Vagina (tissue), 2 donors: ENCODE measurements around the gene MLH3. TPM values are rescaled to one million over a fixed set of nuclear protein-coding genes. Genes with fewer than 3 reads are reported as not detected.
A peak's percentile ranks its signal among the peaks of the same experiment; 100 is the strongest.

Experiments
- DNase-seq, 2 donors: peaks; one replicate each; pipeline ENCODE4 v3.0.0-alpha.2; 2017; ENCODE audit errors: extremely low spot score in 2 of 2
- H3K27ac ChIP-seq: fragments of 200-600 bp; sonication (generic); one replicate; pipeline ENCODE4 v1.5.1; 2019
- H3K27me3 ChIP-seq: fragments of 200-600 bp; sonication (generic); one replicate; pipeline ENCODE4 v1.5.1; 2019
- H3K36me3 ChIP-seq, 2 donors: fragments of 200-600 bp; sonication (generic); one replicate each; pipeline ENCODE4 v1.5.1; 2017 to 2019
- H3K4me1 ChIP-seq: fragments of 200-600 bp; sonication (generic); one replicate; pipeline ENCODE4 v1.5.1; 2019
- H3K4me3 ChIP-seq, 2 donors: fragments of 200-600 bp; sonication (generic); 1 replicate in 1 of 2; 2 replicates in 1 of 2; pipeline ENCODE4 v1.5.1; 2016 to 2019
- H3K9me3 ChIP-seq: fragments of 200-600 bp; sonication (generic); one replicate; pipeline ENCODE4 v1.5.1; 2019
- POLR2A ChIP-seq, 2 donors: fragments of 450-650 bp; IDR thresholded peaks; one replicate each; pipeline ENCODE4 v1.6.1; 2017; ENCODE audit warnings: antibody characterized with exemption in 2 of 2, mild to moderate bottlenecking in 2 of 2, moderate library complexity in 2 of 2
- POLR2AphosphoS5 ChIP-seq, 2 donors: sonication (generic); formaldehyde crosslinking; IDR thresholded peaks; one replicate each; pipeline ENCODE4 v1.9.0; 2017; ENCODE audit warnings: antibody characterized with exemption in 2 of 2, mild to moderate bottlenecking in 2 of 2, low read depth in 1 of 2; ENCODE audit not compliant: insufficient read depth in 1 of 2
- intact Hi-C: fragments of 100-400 bp; cut with DNase I; formaldehyde crosslinking; loops from one replicate; pipeline ENCODE4 v1.15.1; 2023
- total RNA-seq: library from RNA; depleted of rRNA; stranded (reverse); fragments of >200 nt; gene quantifications from one replicate; pipeline ENCODE4 v1.2.3, GENCODE V29; 2016
- TF ChIP-seq, protein P1 (sequence below), 3 experiments: fragments of 450-650 bp in 2 of 3; fragments of 200-600 bp in 1 of 3; sonication (generic) in 1 of 3; IDR thresholded peaks; one replicate each; pipeline ENCODE4 v1.5.1; 2017 to 2019; ENCODE audit warnings: antibody characterized with exemption in 3 of 3, mild to moderate bottlenecking in 2 of 3, moderate library complexity in 2 of 3

MLH3 gene
- total RNA-seq, 1 donor from 2014 or later = 32.9 TPM

DNA sequence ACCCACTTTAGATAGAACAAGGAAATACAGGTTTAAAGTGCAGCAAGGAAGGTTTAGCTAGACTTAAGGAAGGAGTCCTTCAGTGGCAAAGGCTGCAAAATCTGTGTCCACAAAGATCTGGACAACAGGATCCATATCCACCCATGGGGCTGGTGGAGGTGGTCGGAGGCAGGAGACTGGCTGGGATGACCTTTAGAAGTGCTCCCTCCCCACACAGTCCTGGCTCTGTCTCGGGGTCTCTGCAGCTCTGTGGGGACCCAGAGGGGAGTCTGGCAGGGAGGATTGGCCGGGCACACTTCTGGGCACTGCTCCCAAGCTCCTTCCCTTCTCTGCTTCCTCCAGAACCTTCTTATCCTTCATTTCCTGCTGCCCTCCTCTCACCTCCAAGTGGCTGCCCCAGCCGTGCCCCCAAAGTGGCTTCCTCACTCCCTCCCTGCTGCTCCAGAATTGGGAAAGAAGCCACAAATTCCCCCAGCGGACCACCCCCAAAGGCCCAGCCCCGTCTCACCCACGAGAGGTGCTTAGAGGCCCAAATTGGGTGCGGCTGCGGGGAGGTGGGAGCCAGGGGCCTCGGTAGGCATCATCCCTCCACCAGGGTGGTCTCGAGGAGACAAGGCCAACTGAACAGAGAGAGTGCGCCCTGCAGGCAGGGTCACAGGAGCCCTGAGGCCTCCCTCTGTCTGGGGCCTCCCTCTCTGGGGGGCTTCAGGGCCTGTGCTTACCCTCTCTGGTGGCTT, 73.9 kb downstream of the MLH3 start:
- Histone ChIP-seq H3K27ac (no peak overlapping the region), H3K36me3 (no peaks in the 10 kb centered on the region), H3K9me3 (no peaks in the 10 kb centered on the region), H3K4me3 (no peak overlapping the region), H3K27me3 (no peaks in the 10 kb centered on the region), H3K4me1 (peaks cover 49% of the 10 kb centered on the region)
- intact Hi-C loops = no loop called here
- TF ChIP-seq, protein P1, sequence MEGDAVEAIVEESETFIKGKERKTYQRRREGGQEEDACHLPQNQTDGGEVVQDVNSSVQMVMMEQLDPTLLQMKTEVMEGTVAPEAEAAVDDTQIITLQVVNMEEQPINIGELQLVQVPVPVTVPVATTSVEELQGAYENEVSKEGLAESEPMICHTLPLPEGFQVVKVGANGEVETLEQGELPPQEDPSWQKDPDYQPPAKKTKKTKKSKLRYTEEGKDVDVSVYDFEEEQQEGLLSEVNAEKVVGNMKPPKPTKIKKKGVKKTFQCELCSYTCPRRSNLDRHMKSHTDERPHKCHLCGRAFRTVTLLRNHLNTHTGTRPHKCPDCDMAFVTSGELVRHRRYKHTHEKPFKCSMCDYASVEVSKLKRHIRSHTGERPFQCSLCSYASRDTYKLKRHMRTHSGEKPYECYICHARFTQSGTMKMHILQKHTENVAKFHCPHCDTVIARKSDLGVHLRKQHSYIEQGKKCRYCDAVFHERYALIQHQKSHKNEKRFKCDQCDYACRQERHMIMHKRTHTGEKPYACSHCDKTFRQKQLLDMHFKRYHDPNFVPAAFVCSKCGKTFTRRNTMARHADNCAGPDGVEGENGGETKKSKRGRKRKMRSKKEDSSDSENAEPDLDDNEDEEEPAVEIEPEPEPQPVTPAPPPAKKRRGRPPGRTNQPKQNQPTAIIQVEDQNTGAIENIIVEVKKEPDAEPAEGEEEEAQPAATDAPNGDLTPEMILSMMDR (IDR thresholded peaks at IDR 0.05) = no peak
- TF ChIP-seq POLR2A (IDR thresholded peaks at IDR 0.05) = no peak
- no peak for TF ChIP-seq POLR2AphosphoS5 (IDR thresholded peaks at IDR 0.05; ENCODE audit: insufficient read depth in 1 of 2, low read depth in 1 of 2)
- no peak for DNase-seq

DNA sequence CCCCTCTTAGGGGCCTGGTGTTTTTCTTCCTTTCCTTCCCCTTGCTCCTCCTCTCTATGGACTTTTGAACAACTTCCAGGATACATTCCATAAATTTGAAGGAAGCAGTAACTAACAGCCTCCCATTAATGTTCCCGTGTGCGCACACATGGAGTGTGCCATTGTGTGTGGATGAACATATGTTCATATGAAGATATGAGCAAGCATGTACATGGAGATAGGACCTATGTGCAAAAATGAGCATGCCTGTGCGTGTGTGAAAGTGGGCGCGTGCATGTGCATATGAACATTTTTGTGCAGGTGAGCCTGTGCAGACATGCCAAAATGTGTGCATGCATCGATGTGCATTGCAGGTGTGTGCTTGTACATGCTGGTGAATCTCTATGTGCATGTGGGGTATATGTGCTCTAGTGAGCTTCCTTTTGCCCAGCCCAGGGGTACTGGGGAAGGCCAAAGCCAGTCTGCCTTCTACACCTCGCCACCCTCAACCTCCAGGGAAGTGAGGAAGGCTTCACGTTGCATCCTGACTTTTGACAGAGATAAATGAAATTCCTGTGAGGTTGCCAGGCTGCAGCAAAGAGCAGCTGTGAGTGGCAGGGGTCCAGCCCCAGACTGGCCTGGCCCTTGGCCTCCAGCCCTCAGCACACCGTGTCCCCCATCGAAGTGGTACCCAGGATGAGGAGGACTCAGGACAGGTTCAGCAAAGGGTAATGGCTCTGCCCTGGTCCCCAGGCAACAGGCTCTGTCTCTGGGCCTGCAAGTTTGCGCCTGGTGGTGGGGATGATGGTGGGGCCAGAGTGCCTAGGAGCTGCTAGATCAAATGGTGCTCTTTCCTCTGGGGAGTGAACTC, 74.8 kb downstream of the MLH3 start:
- no peaks in the 10 kb centered on the region for H3K27me3 ChIP-seq
- no peak for TF ChIP-seq POLR2AphosphoS5 (IDR thresholded peaks at IDR 0.05; ENCODE audit: insufficient read depth in 1 of 2, low read depth in 1 of 2)
- no peak for TF ChIP-seq POLR2A (IDR thresholded peaks at IDR 0.05)
- TF ChIP-seq, protein P1 (IDR thresholded peaks at IDR 0.05) = no peak
- intact Hi-C loops = no loop called here
- DNase-seq = peak in 1 of 2 donors; percentile 82
- H3K4me1 ChIP-seq = peaks cover 49% of the 10 kb centered on the region
- H3K36me3 ChIP-seq = no peaks in the 10 kb centered on the region
- no peak overlapping the region for H3K4me3 ChIP-seq
- H3K9me3 ChIP-seq = no peaks in the 10 kb centered on the region
- H3K27ac ChIP-seq = no peak overlapping the region

DNA sequence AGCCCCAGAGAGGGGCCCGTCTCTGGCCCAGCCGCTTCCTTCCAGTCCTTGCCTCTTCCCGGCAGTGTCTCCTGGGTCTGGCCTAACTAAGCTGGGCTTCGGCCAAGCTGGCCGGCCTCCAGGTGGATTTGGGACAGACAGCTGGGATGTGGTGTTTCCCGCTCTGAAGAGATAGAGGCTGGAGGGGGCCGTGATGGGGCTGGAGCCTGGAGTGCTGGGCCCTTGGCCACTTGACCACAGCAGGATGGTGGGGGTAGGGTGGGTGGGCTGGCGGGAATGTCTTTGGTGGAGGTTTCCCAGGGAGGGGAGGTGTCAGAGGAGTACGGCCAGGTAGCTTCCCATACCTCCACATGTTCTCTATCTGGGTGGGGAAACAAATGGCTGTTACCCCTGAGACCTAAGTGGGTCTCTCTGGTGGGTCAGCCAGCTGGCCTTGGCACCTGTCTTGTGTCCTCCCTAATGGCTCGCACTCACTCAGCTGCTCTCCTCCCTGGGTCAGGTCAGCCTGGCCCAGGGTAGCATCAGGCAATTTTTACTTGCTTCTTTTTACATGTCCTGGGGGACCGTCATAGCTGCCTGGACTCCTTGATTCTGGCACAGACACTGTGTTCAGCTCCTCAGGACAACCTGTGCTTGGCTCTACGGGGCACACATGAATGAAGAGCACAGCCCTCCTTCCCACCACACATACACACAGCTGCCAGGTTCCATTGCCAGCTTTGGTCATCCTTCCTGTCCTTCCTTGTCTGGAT, 76.0 kb downstream of the MLH3 start:
- intact Hi-C loops = no loop called here
- no peak for TF ChIP-seq POLR2A (IDR thresholded peaks at IDR 0.05)
- TF ChIP-seq, protein P1 (IDR thresholded peaks at IDR 0.05) = no peak
- TF ChIP-seq POLR2AphosphoS5 (IDR thresholded peaks at IDR 0.05; ENCODE audit: insufficient read depth in 1 of 2, low read depth in 1 of 2) = peak in 1 of 2 donors; percentile 24
- Histone ChIP-seq H3K9me3 (no peaks in the 10 kb centered on the region), H3K36me3 (no peaks in the 10 kb centered on the region), H3K27ac (no peak overlapping the region), H3K4me3 (no peak overlapping the region), H3K4me1 (peaks cover 49% of the 10 kb centered on the region), H3K27me3 (no peaks in the 10 kb centered on the region)
- peak in 1 of 2 donors; percentile 94 for DNase-seq

DNA sequence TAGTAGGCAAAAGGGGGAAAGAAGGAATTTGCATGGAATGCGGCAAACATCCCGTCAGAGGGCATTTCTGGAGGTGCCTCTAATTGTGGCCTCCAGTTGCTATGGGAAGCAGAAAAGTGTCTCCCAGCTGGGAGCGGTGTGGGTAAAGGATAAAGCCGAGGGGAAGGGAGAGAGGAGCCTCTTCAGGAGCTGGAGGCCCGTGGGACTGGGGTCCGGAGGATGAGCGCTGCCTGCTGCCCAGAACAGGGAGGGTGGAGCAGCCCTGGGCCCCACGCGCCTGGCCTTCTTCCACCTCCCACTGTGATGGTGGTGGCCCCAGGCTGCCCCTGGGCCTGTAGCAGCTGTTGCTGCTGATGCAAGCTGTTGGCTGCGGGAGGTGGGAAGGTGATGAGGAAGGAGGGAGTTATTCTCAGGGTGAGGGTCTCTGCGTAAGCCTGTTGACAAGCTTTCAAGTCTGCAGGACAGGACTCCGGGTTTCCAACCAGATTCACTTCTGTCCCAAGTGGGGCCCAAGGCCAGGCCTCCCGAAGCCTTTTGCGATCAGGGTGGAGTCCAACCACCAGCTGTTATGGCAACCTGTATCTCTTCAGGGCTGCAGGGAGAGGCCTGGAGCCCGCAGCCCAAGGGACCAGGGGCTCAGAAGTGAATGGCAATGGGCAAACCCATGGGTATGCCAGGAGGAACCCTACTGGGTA, 76.8 kb downstream of the MLH3 start:
- DNase-seq = peak in 1 of 2 donors; percentile 90
- intact Hi-C loops = no loop called here
- peaks cover 49% of the 10 kb centered on the region for H3K4me1 ChIP-seq
- H3K27me3 ChIP-seq = no peaks in the 10 kb centered on the region
- no peak overlapping the region for H3K27ac ChIP-seq
- no peak overlapping the region for H3K4me3 ChIP-seq
- no peaks in the 10 kb centered on the region for H3K36me3 ChIP-seq
- no peak for TF ChIP-seq POLR2A (IDR thresholded peaks at IDR 0.05)
- no peak for TF ChIP-seq POLR2AphosphoS5 (IDR thresholded peaks at IDR 0.05; ENCODE audit: insufficient read depth in 1 of 2, low read depth in 1 of 2)
- TF ChIP-seq, protein P1 (IDR thresholded peaks at IDR 0.05) = no peak
- H3K9me3 ChIP-seq = no peaks in the 10 kb centered on the region
